ENCODE data around the gene RAPGEF1.
"Not testable (repeated sequence)": the region's sequence is repeated elsewhere in the genome, so short reads cannot be mapped to it uniquely, and the experiment has no call there.

Gene RAPGEF1

DNA sequence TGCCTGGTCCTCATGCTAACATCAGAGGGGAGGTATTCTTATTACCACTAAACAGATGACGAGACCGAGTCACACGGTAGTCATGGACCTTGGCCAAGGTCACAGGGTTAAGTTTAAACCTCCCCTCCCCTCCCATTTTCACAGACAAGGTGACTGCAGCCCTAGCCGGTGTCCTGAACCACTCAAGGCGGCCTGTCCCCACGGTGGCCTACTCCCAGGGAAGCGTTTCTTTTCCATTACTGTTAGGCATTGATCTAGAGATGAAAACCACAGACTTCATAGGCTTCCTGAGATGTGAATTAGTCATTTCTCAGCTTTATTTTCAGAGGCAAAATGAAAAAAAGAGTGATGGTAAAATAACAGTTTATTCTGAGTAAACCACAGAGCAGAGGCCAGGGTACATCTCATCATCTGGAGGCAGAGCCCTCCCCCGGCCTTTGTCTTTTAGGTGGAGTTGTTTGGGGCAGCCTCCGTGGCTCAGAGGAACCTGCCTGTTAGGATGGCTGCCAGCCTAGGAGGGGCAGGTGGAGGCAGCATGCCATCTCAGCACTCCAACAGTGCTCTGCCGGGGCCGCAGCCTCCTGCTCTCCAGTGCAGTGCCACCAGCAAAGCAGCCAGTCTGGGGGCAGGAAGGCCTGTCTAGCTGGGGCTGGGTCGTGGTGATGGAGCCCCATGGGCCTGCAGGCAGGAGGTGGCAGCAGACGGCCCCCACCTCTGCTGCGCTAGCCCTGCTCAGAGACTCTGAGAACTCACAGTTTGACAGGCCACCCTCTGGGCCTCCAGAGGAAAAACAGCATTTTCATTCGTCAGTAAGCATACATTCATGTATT is 71.2 kb downstream of the RAPGEF1 start:
- DNase-seq: no peak

DNA sequence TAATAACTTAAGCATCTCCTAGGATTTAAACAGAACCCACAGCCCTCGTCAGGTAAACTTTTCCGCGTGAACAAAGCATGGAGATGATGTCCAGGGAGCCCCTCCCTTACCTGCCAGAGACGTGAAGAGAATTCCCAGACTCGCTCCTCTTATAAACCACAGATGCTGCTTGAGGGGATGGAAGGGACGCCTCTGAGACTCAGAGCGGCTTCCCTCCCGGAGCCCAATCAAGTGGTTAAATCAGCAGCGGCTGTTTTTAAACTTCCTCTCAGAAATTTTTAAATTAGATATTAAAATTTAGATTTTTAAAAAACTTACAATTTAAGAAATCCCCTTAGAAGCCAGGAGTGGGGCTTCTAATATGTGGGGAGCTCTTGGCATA is 71.8 kb downstream of the RAPGEF1 start:
- no peak for DNase-seq

DNA sequence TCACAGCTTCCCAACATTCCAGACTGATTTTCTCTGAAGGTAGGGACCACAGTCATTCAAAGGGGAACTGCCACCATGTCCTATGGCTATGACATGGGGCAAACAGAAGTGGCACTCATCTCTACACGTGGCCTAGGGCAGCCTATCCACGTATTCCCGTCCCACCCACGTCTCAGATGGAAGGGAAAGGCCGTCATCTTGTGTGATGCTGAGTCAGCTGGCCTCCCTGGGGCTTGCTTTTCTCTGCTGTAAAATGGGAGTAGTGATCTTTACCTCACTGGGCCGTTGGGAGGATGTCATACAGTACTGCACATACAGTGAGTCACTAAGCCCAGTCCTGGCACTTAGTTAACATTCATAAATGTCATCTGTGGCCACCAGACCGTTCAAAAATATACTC is 72.3 kb downstream of the RAPGEF1 start:
- no peak for DNase-seq

DNA sequence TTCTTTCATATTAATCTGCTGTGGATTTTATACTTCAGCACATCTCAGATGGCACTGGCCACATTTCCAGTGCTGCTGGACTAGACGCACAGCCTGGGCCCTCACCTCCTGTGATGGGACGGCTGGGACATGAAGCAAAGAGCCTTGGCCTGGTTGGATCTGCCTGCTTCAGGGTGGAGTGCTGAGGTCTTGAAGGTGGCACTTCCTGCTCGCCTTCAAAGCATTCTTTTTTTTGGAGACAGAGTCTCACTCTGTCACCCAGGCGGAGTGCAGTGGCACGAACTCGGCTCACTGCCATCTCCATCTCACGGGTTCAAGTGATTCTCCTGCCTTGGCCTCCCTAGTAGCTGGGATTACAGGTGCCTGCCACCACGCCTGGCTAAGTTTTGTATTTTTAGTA is 73.1 kb downstream of the RAPGEF1 start:
- no peak for DNase-seq

DNA sequence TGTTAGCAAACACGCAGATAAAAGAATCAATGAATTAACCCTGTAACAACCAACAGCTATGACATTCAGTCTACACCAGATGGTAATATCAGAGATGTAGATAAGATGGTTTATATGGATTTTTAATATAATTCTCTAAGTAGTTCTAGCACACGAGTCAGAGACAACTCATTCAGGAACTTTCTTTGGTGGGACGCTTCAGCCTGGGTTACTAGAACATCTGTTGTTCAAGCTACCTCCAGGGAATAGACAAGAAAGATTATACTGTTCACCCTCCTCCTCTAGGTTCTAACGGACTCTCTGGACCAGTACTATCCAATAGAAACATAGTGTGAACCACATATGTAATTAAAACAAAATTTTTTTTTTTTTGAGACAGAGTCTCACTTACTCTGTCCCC is 73.8 kb downstream of the RAPGEF1 start:
- DNase-seq: no peak

DNA sequence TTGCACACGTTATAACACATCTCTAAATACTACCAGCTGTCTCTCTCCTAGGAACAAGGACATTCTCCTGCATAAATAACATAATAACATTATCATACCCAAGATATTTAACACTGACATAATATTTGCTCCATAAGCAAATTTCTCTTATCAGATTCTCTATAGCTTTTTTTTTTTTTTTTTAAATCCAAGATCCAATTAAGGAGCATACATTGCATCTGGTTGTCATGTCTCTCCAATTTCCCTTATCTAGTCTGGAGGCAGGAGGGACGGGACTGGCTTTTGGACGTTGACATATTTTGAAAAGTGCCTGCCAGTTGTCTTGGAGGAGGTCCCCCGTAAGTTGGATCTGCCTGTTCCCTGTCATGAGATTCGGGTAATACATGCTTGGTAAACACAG is 76.6 kb downstream of the RAPGEF1 start:
- DNase-seq: no peak

DNA sequence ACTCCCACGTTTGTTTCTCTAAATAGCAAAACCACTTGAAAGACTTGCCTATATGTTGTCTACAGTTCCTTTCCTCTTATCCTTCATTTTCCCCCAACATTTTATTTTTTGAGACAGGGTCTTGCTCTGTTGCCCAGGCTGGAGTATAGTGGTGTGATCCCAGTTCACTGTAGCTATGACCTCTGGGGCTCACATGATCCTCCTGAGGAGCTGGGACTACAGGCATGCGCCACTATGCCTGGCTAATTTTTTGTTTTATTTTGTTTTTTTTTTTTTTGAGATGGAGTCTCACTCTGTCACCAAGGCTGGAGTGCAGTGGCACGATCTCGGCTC is 77.6 kb downstream of the RAPGEF1 start:
- not testable (repeated sequence) for DNase-seq

DNA sequence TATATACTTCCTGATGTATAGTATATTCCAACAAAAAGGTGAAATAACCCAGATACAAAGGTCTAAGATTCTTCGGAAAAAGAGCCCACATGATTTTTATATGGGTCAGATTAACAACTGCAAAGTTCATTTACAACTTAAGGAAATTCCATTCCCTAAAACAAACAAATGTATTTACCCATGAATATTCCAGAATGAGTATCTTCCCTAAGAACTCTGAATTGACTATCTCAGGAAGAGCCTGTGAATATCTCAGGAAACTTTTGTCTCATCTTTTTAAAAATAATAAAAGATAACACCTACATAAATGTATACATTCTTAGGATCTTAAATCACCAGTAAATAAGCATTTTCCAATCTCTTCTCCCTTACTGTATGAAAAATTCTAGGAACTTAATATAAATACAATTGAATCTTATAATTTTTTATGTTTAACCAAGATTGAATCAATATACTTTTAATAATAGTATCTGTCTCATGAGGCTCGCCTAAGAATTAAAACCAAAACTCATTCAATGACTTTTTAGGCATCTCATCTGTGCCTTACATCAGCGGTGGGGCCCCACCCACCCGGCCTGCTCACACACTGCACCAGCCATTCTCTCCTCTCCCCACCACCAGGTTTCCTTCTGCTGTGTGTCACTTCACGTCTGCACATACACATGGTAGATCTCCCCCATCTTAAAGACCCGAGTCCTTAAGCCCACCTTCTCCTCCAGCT is 78.1 kb downstream of the RAPGEF1 start:
- DNase-seq: no peak

DNA sequence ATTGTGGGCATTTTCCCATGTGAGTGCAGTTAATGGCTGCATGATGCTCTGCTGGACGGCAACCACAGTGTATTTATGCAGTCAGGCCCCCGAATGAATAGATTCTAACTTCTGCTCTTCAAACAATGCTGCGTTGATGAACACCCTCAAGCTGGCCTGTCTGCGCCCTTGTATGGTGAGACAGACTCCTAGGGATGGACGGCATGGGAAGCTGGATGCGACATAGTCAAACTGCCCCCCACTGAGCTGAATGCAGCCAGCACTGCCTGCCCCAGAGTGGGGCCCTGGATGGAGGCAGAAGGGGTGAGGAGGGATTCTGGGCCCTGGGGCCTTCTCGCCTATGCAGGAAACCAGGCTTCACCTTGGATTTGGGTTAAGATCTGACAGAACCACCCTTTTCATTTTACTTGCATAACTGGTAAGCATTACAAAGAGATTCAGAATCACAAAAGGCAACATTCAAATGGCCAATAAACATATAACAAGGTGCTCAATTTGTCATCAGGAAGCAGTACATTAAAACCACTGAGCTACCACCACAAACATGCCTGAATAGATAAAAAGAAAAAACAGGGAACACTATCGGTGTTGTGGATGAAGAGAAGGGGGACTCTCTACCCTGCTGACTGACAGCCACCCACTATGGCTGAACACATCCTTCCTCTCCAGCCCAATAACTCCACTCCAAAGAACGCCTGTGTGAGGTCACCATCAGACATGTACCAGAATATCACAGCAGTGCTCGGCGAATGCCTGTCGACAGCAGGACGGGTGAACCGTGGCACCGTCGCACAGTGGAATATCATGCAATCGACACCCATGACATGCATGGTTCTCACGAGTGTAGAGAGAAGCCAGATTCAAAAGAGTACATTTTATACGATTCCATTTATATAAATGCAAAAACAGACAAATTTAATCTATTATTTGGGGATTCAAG is 79.1 kb downstream of the RAPGEF1 start:
- DNase-seq: no peak

DNA sequence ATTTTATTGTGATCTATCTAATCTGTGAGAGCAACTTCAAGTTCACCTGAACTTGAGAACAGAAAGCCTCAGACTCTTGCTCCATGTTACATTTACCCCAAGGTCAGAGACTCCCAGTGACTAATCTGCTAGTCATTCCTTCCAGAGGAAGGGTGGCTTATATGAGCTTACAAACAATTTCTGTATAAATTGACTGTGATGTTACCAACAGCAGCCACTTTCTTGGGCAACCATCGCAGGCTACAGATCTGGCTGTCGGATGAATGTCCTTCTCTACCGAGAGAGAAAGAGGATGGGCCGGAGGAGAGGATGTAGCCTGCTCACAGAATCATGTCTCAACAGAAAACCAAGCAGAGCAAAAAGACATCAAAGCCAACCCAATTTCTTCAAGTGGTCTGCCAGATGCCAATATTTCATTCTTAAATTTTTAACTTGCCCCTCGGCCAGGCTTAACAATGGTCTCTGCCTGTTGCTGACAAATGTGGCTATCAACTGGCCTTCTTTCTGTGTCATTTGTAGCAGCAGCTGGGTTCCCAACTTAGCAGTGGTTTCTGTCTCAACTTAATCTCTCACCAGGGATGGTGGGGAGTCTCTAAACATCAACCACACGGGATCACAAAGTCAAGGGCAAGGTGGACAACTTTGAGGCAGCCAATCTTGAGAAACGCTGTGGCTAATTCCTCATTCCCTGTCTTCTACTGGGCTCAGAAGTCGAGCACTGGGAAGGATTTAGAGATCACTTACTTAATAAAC is 81.3 kb downstream of the RAPGEF1 start:
- no peak for DNase-seq

DNA sequence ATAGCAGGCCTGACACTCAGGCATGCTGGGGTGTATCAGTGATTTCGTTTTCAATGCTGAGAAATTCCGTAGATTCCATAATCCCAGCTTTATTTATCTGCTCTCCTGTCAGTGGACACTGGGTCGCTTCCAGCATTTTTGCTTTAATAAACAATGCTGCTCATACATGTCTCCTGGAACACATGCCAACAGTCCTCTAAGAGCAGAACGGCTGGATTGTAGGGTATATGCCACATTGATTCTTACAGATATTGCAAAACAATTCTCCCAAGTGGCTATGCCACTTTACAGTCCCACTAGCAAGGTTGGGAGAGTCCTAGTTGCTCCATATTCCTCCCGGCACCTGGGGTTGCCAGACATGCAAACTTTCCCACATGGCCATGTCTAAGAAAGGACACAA is 81.9 kb downstream of the RAPGEF1 start:
- DNase-seq: no peak

DNA sequence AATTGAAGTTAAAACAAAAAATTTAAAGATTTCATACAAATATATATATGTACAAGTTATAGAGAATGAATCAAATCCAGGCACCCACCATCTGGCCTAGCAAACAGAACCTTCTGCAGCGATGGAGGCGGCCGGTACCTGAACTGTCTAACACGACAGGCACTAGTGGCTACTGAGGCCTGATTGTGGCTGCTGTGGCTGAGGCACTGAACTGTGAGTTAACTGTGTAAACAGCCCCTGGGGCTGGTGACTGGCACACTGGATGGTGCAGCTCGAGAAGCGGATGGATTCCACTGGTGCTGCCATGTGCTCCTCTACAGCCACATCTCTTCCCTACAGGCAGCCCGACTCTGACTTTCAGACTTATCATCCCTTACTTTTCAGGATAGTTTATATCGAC is 82.4 kb downstream of the RAPGEF1 start:
- DNase-seq: no peak

DNA sequence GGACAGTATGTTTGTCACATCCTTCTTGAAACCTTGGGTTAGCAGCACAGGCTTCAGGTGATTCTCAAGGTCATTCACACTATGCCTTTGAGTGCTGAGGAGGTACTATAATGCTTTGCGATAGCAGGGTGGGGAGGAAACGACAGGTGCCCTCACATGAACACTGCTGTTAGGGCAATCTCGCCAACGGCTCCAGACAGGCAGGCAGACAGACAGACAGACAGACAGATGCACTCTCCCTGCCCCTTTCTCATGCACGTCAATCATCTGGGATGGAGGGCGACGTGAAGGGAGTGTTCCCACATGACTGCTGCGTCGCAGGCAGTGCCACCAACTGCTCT is 82.9 kb downstream of the RAPGEF1 start:
- no peak for DNase-seq

DNA sequence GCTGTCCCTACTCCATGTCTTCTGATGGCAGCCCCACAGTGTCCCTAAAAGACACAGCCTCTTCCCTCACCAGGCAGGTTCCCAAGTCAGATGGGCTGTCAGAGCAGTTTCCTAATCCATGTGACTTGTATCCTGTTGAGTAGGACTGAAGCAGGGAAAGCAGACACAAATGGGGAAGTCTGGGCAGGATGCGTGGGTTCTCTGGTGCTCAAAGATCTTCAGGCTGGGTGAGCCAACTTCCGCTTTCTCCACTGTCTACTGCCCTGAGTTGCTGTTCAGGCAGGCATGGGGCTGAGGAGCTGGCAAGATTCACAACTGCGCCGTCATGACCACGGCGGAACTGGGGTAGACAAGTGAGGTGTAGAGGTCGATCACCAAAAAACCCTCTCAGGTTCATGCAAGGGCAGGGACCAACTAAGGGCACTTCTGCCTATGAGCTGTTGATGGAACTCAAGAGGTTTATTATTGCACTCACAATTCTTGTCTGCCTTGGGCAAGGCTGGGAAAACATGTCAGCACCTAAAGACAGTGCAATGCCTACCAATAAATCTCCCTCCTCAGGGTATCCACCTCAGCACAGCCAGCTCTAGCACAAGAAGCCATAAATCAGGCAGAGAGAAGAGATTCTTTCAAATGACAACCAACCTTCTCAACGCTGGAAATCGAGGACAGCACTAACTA is 83.4 kb downstream of the RAPGEF1 start:
- peak; percentile 20 for DNase-seq

DNA sequence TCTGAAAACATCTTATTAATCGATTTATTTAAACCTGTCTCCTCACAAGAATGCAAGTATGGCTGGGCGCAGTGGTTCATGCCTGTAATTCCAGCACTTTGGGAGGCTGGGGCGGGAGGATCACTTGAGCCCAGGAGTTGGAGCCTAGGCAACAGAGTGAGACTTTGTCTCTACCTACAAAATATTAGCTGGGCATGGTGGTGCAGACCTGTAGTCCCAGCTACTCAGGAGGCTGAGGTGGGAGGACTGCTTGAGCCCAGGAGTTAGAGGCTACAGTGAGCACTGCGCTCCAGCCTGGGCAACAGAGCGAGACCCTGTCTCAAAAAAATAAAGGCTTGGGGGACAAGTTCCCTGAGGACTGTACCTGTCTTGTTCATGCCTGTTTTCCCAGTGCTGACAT is 85.5 kb downstream of the RAPGEF1 start:
- DNase-seq: not testable (repeated sequence)

DNA sequence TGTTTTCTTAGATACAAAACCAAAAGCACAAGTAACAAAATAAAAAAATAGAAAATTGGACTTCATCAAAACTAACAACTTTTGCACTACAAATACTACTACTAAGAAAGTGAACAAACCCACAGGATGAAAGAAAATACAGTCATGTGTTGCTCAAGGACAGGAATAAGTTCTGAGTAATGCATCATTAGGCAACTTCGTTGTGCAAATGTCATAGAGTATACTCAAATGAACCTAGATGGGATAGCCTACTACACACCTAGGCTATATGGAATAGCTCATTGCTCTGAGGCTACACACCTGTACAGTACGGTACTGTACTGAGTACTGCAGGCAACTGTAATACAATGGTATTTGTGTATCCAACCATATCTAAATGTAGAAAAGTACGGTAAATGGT is 88.3 kb downstream of the RAPGEF1 start:
- DNase-seq: no peak

DNA sequence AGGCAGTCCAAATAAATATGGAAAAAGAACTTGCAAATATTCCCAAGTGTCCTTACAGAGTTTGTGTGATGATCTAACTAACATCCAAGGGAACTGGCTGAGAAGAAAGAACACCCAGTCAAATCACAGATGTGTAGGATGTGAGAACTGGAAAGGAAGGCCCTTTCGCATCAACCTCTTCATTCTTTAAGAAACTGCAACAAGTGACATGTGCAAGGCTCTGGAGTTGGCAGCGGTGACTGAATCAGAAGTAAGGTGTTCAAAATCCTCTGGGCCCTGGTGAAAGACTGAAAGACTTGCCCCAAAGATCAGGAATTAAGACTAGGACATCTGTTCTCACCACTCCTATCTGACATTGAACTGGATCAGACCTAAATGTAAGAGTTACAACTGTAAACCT is 88.7 kb downstream of the RAPGEF1 start:
- DNase-seq: no peak

DNA sequence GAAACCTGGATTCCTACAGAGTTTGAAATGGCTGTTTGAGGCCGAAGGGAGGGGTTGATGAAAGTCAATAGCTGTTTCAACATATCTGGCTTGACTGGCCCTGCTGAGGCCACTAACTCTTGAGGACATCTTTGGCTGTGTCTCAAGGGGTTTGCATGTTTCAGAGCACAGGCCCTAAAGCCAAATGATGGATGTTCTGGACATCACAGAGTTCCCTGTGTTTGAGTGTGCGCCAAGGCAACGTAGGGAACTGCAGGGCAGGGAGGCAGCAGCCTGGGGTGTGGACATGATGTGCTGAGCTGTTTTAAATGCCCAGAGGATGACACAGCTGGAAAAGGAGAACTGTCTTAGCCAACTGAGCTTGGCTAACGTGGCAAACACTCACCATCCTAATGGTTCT is 89.6 kb downstream of the RAPGEF1 start:
- no peak for DNase-seq

DNA sequence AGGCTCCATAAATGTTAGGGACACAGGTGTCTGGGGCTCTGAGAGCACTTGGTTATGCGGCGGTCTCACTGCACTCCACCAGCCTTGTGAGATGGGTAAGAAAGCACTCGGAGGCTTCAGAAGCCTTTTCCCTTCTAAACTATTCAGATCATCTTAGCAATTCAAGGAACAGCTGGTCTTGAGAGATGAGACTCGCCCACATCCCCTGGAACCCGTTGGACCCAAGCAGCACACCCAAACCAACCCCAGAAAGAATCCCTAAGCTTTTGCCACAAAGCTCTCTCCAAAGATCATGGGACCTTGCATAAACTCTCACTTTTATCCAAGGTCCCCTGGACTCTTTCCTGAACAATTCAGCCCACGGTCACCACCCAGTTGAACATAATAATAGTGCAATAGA is 90.2 kb downstream of the RAPGEF1 start:
- DNase-seq: no peak

DNA sequence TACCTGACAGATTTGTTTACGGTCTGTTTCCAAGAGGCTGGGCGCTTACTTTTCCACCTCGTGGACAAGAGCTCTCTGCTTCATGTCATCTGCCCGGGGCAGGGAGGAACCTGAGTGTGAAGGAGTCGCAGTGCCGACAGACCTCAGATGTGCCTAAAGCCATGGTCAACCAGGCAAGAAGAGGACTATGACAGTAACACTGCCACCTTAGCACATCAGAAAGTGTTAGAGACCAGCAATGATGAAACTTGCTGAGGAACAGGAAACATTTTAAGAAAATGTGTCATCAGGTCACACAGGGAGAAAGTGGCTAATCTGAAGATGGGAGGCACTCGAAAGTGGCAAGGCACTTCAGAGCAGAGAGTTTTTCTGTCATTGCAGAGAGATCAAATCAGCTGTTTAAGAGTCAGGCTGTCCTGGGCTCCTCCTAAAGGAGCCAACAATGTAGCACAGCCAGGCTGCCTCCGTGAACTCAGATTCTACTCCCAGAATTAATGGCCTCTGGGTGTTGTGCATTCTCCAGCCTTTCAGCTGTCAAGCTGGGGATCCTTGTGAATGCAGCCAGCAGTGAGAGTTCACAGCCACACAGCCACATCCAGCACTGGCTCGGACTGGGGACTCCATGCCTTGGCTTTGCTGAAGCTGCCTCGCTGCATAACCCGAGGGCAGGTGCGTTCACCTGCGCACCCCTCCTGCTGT is 94.6 kb downstream of the RAPGEF1 start:
- DNase-seq: peak; percentile 6

DNA sequence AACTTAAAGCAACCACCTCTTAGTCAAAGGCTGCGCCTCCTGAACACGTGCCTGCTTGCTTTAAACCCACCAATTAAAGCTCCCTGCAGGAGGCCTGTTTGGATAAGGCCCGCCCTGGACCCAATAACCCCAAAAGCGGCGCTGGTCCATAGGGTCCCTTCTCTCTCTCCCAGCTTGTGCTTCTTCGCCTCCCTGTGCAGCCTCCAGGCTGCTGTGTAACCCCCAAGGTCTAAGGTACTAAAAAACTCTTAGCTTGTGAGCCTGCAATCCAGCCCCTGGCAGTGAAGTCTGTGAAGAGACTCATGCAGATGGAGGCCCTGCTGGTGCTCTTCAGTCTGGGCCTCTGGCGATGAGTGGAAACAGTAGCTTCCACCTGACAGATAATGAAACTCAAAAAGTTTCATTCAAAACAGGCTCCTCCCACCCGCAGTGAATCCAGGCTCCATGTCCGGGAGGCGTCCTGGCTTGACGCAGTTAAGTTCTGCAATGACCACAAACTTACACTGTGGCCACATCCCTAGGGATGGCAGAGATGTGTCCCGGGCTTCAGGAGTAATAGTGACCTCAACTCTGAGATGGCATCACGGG is 97.3 kb downstream of the RAPGEF1 start:
- no peak for DNase-seq

Data from NCI-H187 treated with DMSO at 0.1 percent for 48 hours (cell line).